Measurements from ENCODE around the gene ZNF581. TPM values are rescaled to one million over a fixed set of nuclear protein-coding genes. Genes with fewer than 3 reads are reported as not detected.

Gene ZNF581
- polyA plus RNA-seq, 1 of the 3 experiments (the other 2 are of a cell fraction), result 24.7 TPM

GRCh38 chr19:55667511-55667910 lies 24.1 kb downstream of the ZNF581 start:
- Histone ChIP-seq H3K4me2 (no peak overlapping the region), H3K27me3 (ENCODE audit: insufficient read depth) (no peaks in the 10 kb centered on the region), H3K9me2 (no peaks in the 10 kb centered on the region), H3F3A (replicated peaks; ENCODE audit: insufficient read depth) (peaks cover 21% of the 10 kb centered on the region), H3K9me3 (no peaks in the 10 kb centered on the region), H2AFZ (ENCODE audit: low read depth) (no peak overlapping the region), H3K4me3 (ENCODE audit: low read depth in 2 of 2, low read length in 1 of 2) (no peak overlapping the region), H3K36me3 (replicated peaks in 1 of 2; ENCODE audit: control insufficient read depth in 1 of 2, insufficient read depth in 2 of 2, low read length in 1 of 2) (peaks cover 27 to 69% of the 10 kb centered on the region in 2 experiments), H3K79me2 (ENCODE audit: insufficient read depth) (peaks cover 89% of the 10 kb centered on the region), H3K27ac (ENCODE audit: low read depth in 2 of 2, low read length in 1 of 2) (no peak overlapping the region), H3K9ac (no peak overlapping the region), H3K4me1 (ENCODE audit: control insufficient read depth in 1 of 2, insufficient read depth in 2 of 2, low read depth in 1 of 2, low read length in 1 of 2) (peaks cover 0 to 3% of the 10 kb centered on the region in 2 experiments; a peak in 2 of 4 replicates), H4K20me1 (ENCODE audit: insufficient read depth) (peaks cover 96% of the 10 kb centered on the region)
- ChIA-PET CTCF (interaction anchor here (1.3 kb wide), 1 partner anchor 13 kb away, joined by 3 read pairs; the partner anchor contains the start of gene U2AF2), POLR2A (no interaction called here)
- TF ChIP-seq REST (IDR thresholded peaks at IDR 0.05; ENCODE audit: low read depth, low read length) (no peak), ELF1 (IDR thresholded peaks at IDR 0.05) (no peak), POLR2AphosphoS5 (IDR thresholded peaks at IDR 0.05; ENCODE audit: low read depth, low read length) (no peak), GABPA (IDR thresholded peaks at IDR 0.05; ENCODE audit: low read depth) (no peak), PBX3 (IDR thresholded peaks at IDR 0.05) (no peak), RXRA (IDR thresholded peaks at IDR 0.05; ENCODE audit: borderline replicate concordance, low read depth) (no peak), SMC3 (IDR thresholded peaks at IDR 0.05; ENCODE audit: low read depth, low read length) (no peak), FOXM1 (IDR thresholded peaks at IDR 0.05; ENCODE audit: low read depth) (no peak), MXI1 (IDR thresholded peaks at IDR 0.05; ENCODE audit: low read depth, low read length) (no peak), CHD2 (IDR thresholded peaks at IDR 0.05; ENCODE audit: low read length, partially characterized antibody) (no peak)
- DNase-seq, result no peak
- WGBS (ENCODE audit: low lambda C conversion rate), result 95% methylated on average over 12 of the region's 12 CpGs

- H3K4me3 ChIP-seq (ENCODE audit: low read depth in 2 of 2, low read length in 1 of 2), result no peak overlapping the region
- 97% methylated on average over 10 of the region's 11 CpGs for WGBS (ENCODE audit: low lambda C conversion rate)
- H3K27ac ChIP-seq (ENCODE audit: low read depth in 2 of 2, low read length in 1 of 2), result no peak overlapping the region
- H3K9ac ChIP-seq, result no peak overlapping the region
- POLR2A ChIA-PET, result no interaction called here
- peaks cover 25% of the 10 kb centered on the region for H3F3A ChIP-seq (replicated peaks; ENCODE audit: insufficient read depth)
- H3K4me2 ChIP-seq, result no peak overlapping the region
- no peaks in the 10 kb centered on the region for H3K27me3 ChIP-seq (ENCODE audit: insufficient read depth)
- H3K4me1 ChIP-seq (ENCODE audit: control insufficient read depth in 1 of 2, insufficient read depth in 2 of 2, low read depth in 1 of 2, low read length in 1 of 2), result peaks cover 0 to 7% of the 10 kb centered on the region in 2 experiments; a peak in 2 of 4 replicates
- no peaks in the 10 kb centered on the region for H3K9me2 ChIP-seq
- no peak overlapping the region for H2AFZ ChIP-seq (ENCODE audit: low read depth)
- H3K36me3 ChIP-seq (replicated peaks in 1 of 2; ENCODE audit: control insufficient read depth in 1 of 2, insufficient read depth in 2 of 2, low read length in 1 of 2), result peaks cover 32 to 64% of the 10 kb centered on the region in 2 experiments
- CTCF ChIA-PET, result interaction anchor here (1.3 kb wide), 1 partner anchor 13 kb away, joined by 3 read pairs; the partner anchor contains the start of gene U2AF2
- H3K9me3 ChIP-seq, result no peaks in the 10 kb centered on the region
- peaks cover 89% of the 10 kb centered on the region for H3K79me2 ChIP-seq (ENCODE audit: insufficient read depth)
- DNase-seq, result no peak
- H4K20me1 ChIP-seq (ENCODE audit: insufficient read depth), result peaks cover 97% of the 10 kb centered on the region
- no peak for TF ChIP-seq TAF1 (IDR thresholded peaks at IDR 0.05; ENCODE audit: borderline replicate concordance, low read depth, low read length)
- TF ChIP-seq EZH2phosphoT487 (IDR thresholded peaks at IDR 0.05; ENCODE audit: borderline replicate concordance, low read depth), result no peak
- no peak for TF ChIP-seq YY1 (IDR thresholded peaks at IDR 0.05; ENCODE audit: low read depth)
- TF ChIP-seq EP300 (IDR thresholded peaks at IDR 0.05; ENCODE audit: borderline replicate concordance in 1 of 2, low read depth in 1 of 2, low read length in 1 of 2), result no peak
- no peak for TF ChIP-seq REST (IDR thresholded peaks at IDR 0.05; ENCODE audit: low read depth, low read length)
- TF ChIP-seq CTCF (IDR thresholded peaks at IDR 0.05), result no peak
- no peak for TF ChIP-seq JUND (IDR thresholded peaks at IDR 0.05)
- no peak for TF ChIP-seq FOSL2 (IDR thresholded peaks at IDR 0.05; ENCODE audit: borderline replicate concordance, low read depth)
- TF ChIP-seq FOXJ3 (CRISPR knock-in tag; IDR thresholded peaks at IDR 0.05), result no peak
Observed at GRCh38 chr19:55667958-55668357, 24.5 kb downstream of the ZNF581 start.

Measured in SK-N-SH (cell line).